ENCODE data around the gene DHH.

GRCh38 chr12:49109641-49110463 is 15.3 kb upstream of the DHH start:
- TF ChIP-seq CTCF (IDR thresholded peaks at IDR 0.05; ENCODE audit: poor library complexity), result no peak
- TF ChIP-seq EZH2phosphoT487 (IDR thresholded peaks at IDR 0.05; ENCODE audit: low read depth, severe bottlenecking, unreplicated experiment), result no peak
